Activated CD8-positive, alpha-beta memory T cell treated with anti-CD3 and anti-CD28 coated beads, Interleukin-2, amount 50 U/mL, for 48 hours (primary cell): Measurements from ENCODE around the gene SLC35B1.
"Not testable (repeated sequence)": the region's sequence is repeated elsewhere in the genome, so short reads cannot be mapped to it uniquely, and the experiment has no call there.

Experiments used
- DNase-seq: peaks from one replicate; pipeline ENCODE4 v3.0.0-alpha.2; 2020

The SLC35B1 gene

GRCh38 chr17:49696233-49696761, 11.5 kb downstream of the SLC35B1 start:
- peak; percentile 79 for DNase-seq

- DNase-seq: no peak
Observed at GRCh38 chr17:49695698-49696232, 12.0 kb downstream of the SLC35B1 start.

GRCh38 chr17:49694847-49695697, 12.7 kb downstream of the SLC35B1 start:
- peak; percentile 91 for DNase-seq

- DNase-seq: no peak
Observed at GRCh38 chr17:49692751-49693150, 15.0 kb downstream of the SLC35B1 start.

- DNase-seq: no peak
Observed at GRCh38 chr17:49691677-49692191, 16.0 kb downstream of the SLC35B1 start.

- no peak for DNase-seq
Observed at GRCh38 chr17:49691086-49691676, 16.6 kb downstream of the SLC35B1 start.

- no peak for DNase-seq
Observed at GRCh38 chr17:49690256-49690655, 17.5 kb downstream of the SLC35B1 start.

- DNase-seq: peak; percentile 34
Observed at GRCh38 chr17:49688848-49689247, 18.9 kb downstream of the SLC35B1 start.

- peak; percentile 60 for DNase-seq
Observed at GRCh38 chr17:49687878-49688491, 19.8 kb downstream of the SLC35B1 start.

GRCh38 chr17:49681106-49681979, 26.4 kb downstream of the SLC35B1 start:
- no peak for DNase-seq

GRCh38 chr17:49680314-49680713, 27.4 kb downstream of the SLC35B1 start:
- DNase-seq: no peak

GRCh38 chr17:49677933-49678847, 29.6 kb downstream of the SLC35B1 start, which contains the start of gene SPOP:
SPOP (minus strand) TSS chr17:49678097; CDS start chr17:49622810, 55,287 bp downstream.
- peak; percentile 98 for DNase-seq

GRCh38 chr17:49677134-49677932, 30.4 kb downstream of the SLC35B1 start:
- DNase-seq: peak; percentile 99

- no peak for DNase-seq
Observed at GRCh38 chr17:49676276-49676868, 31.4 kb downstream of the SLC35B1 start.

- no peak for DNase-seq
Observed at GRCh38 chr17:49674507-49674906, 33.3 kb downstream of the SLC35B1 start.

GRCh38 chr17:49673679-49674078, 34.1 kb downstream of the SLC35B1 start:
- not testable (repeated sequence) for DNase-seq

- no peak for DNase-seq
Observed at GRCh38 chr17:49670641-49671040, 37.1 kb downstream of the SLC35B1 start.

- no peak for DNase-seq
Observed at GRCh38 chr17:49670002-49670401, 37.8 kb downstream of the SLC35B1 start.

GRCh38 chr17:49667854-49668253, 39.9 kb downstream of the SLC35B1 start:
- DNase-seq: no peak
